HEK293 (cell line): ENCODE measurements around the gene NEK8.

Experiments
- INSM2 ChIP-seq: fragments of 450-650 bp; formaldehyde crosslinking; IDR thresholded peaks from 2 replicates; pipeline ENCODE4 v1.5.1; 2016; ENCODE audit warnings: missing biosample characterization, missing genetic modification characterization
- KLF17 ChIP-seq: fragments of 450-650 bp; formaldehyde crosslinking; IDR thresholded peaks from 2 replicates; pipeline ENCODE4 v1.5.1; 2016; ENCODE audit warnings: missing biosample characterization, missing genetic modification characterization
- OSR2 ChIP-seq: fragments of 450-650 bp; formaldehyde crosslinking; IDR thresholded peaks from 2 replicates; pipeline ENCODE4 v1.5.1; 2016; ENCODE audit warnings: missing biosample characterization, missing genetic modification characterization
- RBAK ChIP-seq: fragments of 450-650 bp; formaldehyde crosslinking; IDR thresholded peaks from 2 replicates; pipeline ENCODE4 v1.5.1; 2016; ENCODE audit warnings: missing biosample characterization, missing genetic modification characterization
- SCRT1 ChIP-seq: fragments of 450-650 bp; formaldehyde crosslinking; IDR thresholded peaks from 2 replicates; pipeline ENCODE4 v1.5.1; 2016; ENCODE audit warnings: missing biosample characterization, missing genetic modification characterization, borderline replicate concordance
- ZBTB8A ChIP-seq: fragments of 450-650 bp; formaldehyde crosslinking; IDR thresholded peaks from 2 replicates; pipeline ENCODE4 v1.5.1; 2016; ENCODE audit warnings: missing biosample characterization, missing genetic modification characterization
- ZFP37 ChIP-seq: fragments of 450-650 bp; formaldehyde crosslinking; IDR thresholded peaks from 2 replicates; pipeline ENCODE4 v1.5.1; 2016; ENCODE audit warnings: missing biosample characterization, missing genetic modification characterization
- ZNF2 ChIP-seq: fragments of 450-650 bp; formaldehyde crosslinking; IDR thresholded peaks from 2 replicates; pipeline ENCODE4 v1.5.1; 2016; ENCODE audit warnings: missing biosample characterization, missing genetic modification characterization
- ZNF202 ChIP-seq: fragments of 450-650 bp; formaldehyde crosslinking; IDR thresholded peaks from 2 replicates; pipeline ENCODE4 v1.5.1; 2016; ENCODE audit warnings: missing biosample characterization, missing genetic modification characterization, borderline replicate concordance
- ZNF211 ChIP-seq: fragments of 450-650 bp; formaldehyde crosslinking; IDR thresholded peaks from 2 replicates; pipeline ENCODE4 v1.5.1; 2016; ENCODE audit warnings: low read depth, missing biosample characterization, missing genetic modification characterization
- ZNF223 ChIP-seq: fragments of 450-650 bp; formaldehyde crosslinking; IDR thresholded peaks from 2 replicates; pipeline ENCODE4 v1.5.1; 2016; ENCODE audit warnings: missing biosample characterization, missing genetic modification characterization
- ZNF24 ChIP-seq: fragments of 450-650 bp; formaldehyde crosslinking; IDR thresholded peaks from 2 replicates; pipeline ENCODE4 v1.5.1; 2016; ENCODE audit warnings: missing biosample characterization, missing genetic modification characterization
- ZNF324 ChIP-seq: fragments of 450-650 bp; formaldehyde crosslinking; IDR thresholded peaks from 2 replicates; pipeline ENCODE4 v1.5.1; 2016; ENCODE audit warnings: missing biosample characterization, missing genetic modification characterization
- ZNF394 ChIP-seq: fragments of 450-650 bp; formaldehyde crosslinking; IDR thresholded peaks from 2 replicates; pipeline ENCODE4 v1.5.1; 2016; ENCODE audit warnings: missing biosample characterization, missing genetic modification characterization, mild to moderate bottlenecking, moderate library complexity, borderline replicate concordance
- ZNF514 ChIP-seq: fragments of 450-650 bp; formaldehyde crosslinking; IDR thresholded peaks from 2 replicates; pipeline ENCODE4 v1.5.1; 2016; ENCODE audit warnings: missing biosample characterization, missing genetic modification characterization
- ZNF561 ChIP-seq: fragments of 450-650 bp; IDR thresholded peaks from 2 replicates; pipeline ENCODE4 v1.5.1; 2018; ENCODE audit warnings: missing biosample characterization, missing genetic modification characterization, borderline replicate concordance
- ZNF571 ChIP-seq: fragments of 450-650 bp; formaldehyde crosslinking; IDR thresholded peaks from 2 replicates; pipeline ENCODE4 v1.5.0; 2017; ENCODE audit warnings: missing biosample characterization, missing genetic modification characterization
- ZNF624 ChIP-seq: fragments of 450-650 bp; formaldehyde crosslinking; IDR thresholded peaks from 2 replicates; pipeline ENCODE4 v1.5.1; 2017; ENCODE audit warnings: missing biosample characterization, missing genetic modification characterization
- ZNF629 ChIP-seq: fragments of 450-650 bp; formaldehyde crosslinking; IDR thresholded peaks from 2 replicates; pipeline ENCODE4 v1.5.1; 2017; ENCODE audit warnings: missing biosample characterization, missing genetic modification characterization
- ZNF639 ChIP-seq: fragments of 450-650 bp; formaldehyde crosslinking; IDR thresholded peaks from 2 replicates; pipeline ENCODE4 v1.5.1; 2016; ENCODE audit warnings: missing biosample characterization, missing genetic modification characterization
- ZNF707 ChIP-seq: fragments of 450-650 bp; formaldehyde crosslinking; IDR thresholded peaks from 2 replicates; pipeline ENCODE4 v1.5.1; 2016; ENCODE audit warnings: missing biosample characterization, missing genetic modification characterization
- ZNF76 ChIP-seq: fragments of 450-650 bp; formaldehyde crosslinking; IDR thresholded peaks from 2 replicates; pipeline ENCODE4; 2016; ENCODE audit warnings: low read depth, missing biosample characterization, missing genetic modification characterization, borderline replicate concordance
- ZNF791 ChIP-seq: fragments of 450-650 bp; formaldehyde crosslinking; IDR thresholded peaks from 2 replicates; pipeline ENCODE4 v1.5.1; 2016; ENCODE audit warnings: missing biosample characterization, missing genetic modification characterization
- ZNF837 ChIP-seq: fragments of 450-650 bp; formaldehyde crosslinking; IDR thresholded peaks from 2 replicates; pipeline ENCODE4 v1.5.1; 2016; ENCODE audit warnings: missing biosample characterization, missing genetic modification characterization
- ZSCAN18 ChIP-seq: fragments of 450-650 bp; formaldehyde crosslinking; IDR thresholded peaks from 2 replicates; pipeline ENCODE4 v1.5.1; 2016; ENCODE audit warnings: missing biosample characterization, missing genetic modification characterization
- ZSCAN30 ChIP-seq: fragments of 450-650 bp; IDR thresholded peaks from 2 replicates; pipeline ENCODE4 v1.5.1; 2018; ENCODE audit warnings: missing biosample characterization, mild to moderate bottlenecking, missing genetic modification characterization, moderate library complexity
- TF ChIP-seq, protein P1 (sequence below): fragments of 450-650 bp; formaldehyde crosslinking; IDR thresholded peaks from 2 replicates; pipeline ENCODE4 v1.5.1; 2016; ENCODE audit warnings: missing biosample characterization, missing genetic modification characterization
- TF ChIP-seq, protein P2 (sequence below): fragments of 450-650 bp; formaldehyde crosslinking; IDR thresholded peaks from 2 replicates; pipeline ENCODE4; 2016; ENCODE audit warnings: missing biosample characterization, missing genetic modification characterization
- TF ChIP-seq, protein P3 (sequence below): fragments of 450-650 bp; formaldehyde crosslinking; IDR thresholded peaks from 2 replicates; pipeline ENCODE4 v1.5.1; 2017; ENCODE audit warnings: missing biosample characterization, missing genetic modification characterization
- TF ChIP-seq, protein P4 (sequence below): fragments of 450-650 bp; formaldehyde crosslinking; IDR thresholded peaks from 2 replicates; pipeline ENCODE4 v1.5.1; 2017; ENCODE audit warnings: missing biosample characterization, missing genetic modification characterization

NEK8 gene

DNA sequence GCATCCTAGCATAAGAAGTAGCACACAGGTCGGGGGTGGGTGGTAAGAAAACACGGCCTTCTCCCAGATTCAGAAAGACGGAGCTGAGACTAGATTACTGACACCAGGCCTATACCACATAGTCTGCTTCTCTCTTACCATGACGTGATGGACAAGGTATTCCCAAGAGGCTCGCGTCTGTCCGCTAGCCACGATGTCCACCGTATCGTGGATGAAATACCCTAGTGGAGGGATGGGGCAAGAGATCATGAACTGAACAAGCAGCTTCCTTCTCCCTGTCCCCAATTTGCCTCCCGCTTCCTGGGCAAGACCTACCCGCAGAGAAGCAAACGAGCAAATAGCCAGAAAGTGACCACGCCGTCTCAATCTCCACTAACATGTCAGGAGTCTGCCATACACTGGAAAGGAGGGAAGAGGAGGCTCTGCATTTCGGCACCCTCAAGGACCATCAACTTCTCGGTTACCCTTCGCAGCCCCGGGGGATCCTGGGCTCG is 3.4 kb upstream of the NEK8 start (continued):
- no peak for TF ChIP-seq ZNF24 (tag by site-specific recombination)
- peak; percentile 52; the same call in 1 of the 2 replicates for TF ChIP-seq ZNF639
- TF ChIP-seq ZFP37 (tag by site-specific recombination): peak; percentile 66; the same call in 1 of the 2 replicates
- peak; percentile 13 for TF ChIP-seq KLF17 (tag by site-specific recombination)
- 0 out of 2 replicates have a peak, but pooled peaks have one; percentile 20 for TF ChIP-seq ZNF837
- TF ChIP-seq ZNF223 (tag by site-specific recombination): no peak
- no peak for TF ChIP-seq INSM2 (tag by site-specific recombination)
- TF ChIP-seq ZNF394 (tag by site-specific recombination): peak; percentile 83
- TF ChIP-seq, protein P1, sequence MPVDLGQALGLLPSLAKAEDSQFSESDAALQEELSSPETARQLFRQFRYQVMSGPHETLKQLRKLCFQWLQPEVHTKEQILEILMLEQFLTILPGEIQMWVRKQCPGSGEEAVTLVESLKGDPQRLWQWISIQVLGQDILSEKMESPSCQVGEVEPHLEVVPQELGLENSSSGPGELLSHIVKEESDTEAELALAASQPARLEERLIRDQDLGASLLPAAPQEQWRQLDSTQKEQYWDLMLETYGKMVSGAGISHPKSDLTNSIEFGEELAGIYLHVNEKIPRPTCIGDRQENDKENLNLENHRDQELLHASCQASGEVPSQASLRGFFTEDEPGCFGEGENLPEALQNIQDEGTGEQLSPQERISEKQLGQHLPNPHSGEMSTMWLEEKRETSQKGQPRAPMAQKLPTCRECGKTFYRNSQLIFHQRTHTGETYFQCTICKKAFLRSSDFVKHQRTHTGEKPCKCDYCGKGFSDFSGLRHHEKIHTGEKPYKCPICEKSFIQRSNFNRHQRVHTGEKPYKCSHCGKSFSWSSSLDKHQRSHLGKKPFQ (tag by site-specific recombination): peak; percentile 23; the same call in 1 of the 2 replicates
- no peak for TF ChIP-seq ZNF571 (tag by site-specific recombination)
- no peak for TF ChIP-seq ZNF707 (tag by site-specific recombination)
- peak; percentile 92 for TF ChIP-seq ZNF629 (tag by site-specific recombination)
- TF ChIP-seq, protein P2, sequence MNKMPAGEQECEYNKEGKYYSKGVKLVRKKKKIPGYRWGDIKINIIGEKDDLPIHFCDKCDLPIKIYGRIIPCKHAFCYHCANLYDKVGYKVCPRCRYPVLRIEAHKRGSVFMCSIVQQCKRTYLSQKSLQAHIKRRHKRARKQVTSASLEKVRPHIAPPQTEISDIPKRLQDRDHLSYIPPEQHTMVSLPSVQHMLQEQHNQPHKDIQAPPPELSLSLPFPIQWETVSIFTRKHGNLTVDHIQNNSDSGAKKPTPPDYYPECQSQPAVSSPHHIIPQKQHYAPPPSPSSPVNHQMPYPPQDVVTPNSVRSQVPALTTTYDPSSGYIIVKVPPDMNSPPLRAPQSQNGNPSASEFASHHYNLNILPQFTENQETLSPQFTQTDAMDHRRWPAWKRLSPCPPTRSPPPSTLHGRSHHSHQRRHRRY (tag by site-specific recombination): no peak
- TF ChIP-seq ZNF624 (tag by site-specific recombination): no peak; the same call in 1 of the 2 replicates
- no peak for TF ChIP-seq ZNF211 (tag by site-specific recombination)
- no peak for TF ChIP-seq RBAK (tag by site-specific recombination)
- TF ChIP-seq OSR2: no peak; the same call in 1 of the 2 replicates
- no peak for TF ChIP-seq ZNF202
- TF ChIP-seq, protein P3, sequence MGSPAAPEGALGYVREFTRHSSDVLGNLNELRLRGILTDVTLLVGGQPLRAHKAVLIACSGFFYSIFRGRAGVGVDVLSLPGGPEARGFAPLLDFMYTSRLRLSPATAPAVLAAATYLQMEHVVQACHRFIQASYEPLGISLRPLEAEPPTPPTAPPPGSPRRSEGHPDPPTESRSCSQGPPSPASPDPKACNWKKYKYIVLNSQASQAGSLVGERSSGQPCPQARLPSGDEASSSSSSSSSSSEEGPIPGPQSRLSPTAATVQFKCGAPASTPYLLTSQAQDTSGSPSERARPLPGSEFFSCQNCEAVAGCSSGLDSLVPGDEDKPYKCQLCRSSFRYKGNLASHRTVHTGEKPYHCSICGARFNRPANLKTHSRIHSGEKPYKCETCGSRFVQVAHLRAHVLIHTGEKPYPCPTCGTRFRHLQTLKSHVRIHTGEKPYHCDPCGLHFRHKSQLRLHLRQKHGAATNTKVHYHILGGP (tag by site-specific recombination): no peak
- TF ChIP-seq ZNF324: peak; percentile 80
- TF ChIP-seq ZNF791: no peak
- 0 out of 2 replicates have a peak, but pooled peaks have one; percentile 53 for TF ChIP-seq ZNF561 (tag by site-specific recombination)
- no peak for TF ChIP-seq SCRT1 (tag by site-specific recombination)
- no peak for TF ChIP-seq ZSCAN18 (tag by site-specific recombination)
- TF ChIP-seq ZSCAN30 (tag by site-specific recombination): peak; percentile 67
- no peak for TF ChIP-seq ZNF76
- TF ChIP-seq ZNF514 (tag by site-specific recombination): no peak
- TF ChIP-seq ZBTB8A (tag by site-specific recombination): no peak
- TF ChIP-seq ZNF2 (tag by site-specific recombination): peak; percentile 75; the same call in 1 of the 2 replicates
- TF ChIP-seq, protein P4, sequence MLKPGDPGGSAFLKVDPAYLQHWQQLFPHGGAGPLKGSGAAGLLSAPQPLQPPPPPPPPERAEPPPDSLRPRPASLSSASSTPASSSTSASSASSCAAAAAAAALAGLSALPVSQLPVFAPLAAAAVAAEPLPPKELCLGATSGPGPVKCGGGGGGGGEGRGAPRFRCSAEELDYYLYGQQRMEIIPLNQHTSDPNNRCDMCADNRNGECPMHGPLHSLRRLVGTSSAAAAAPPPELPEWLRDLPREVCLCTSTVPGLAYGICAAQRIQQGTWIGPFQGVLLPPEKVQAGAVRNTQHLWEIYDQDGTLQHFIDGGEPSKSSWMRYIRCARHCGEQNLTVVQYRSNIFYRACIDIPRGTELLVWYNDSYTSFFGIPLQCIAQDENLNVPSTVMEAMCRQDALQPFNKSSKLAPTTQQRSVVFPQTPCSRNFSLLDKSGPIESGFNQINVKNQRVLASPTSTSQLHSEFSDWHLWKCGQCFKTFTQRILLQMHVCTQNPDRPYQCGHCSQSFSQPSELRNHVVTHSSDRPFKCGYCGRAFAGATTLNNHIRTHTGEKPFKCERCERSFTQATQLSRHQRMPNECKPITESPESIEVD (tag by site-specific recombination): no peak
